NCI-H1417 (cell line): ENCODE data around the gene ALPG.
A peak's percentile ranks its signal among the peaks of the same experiment; 100 is the strongest.
"Not testable (repeated sequence)": the region's sequence is repeated elsewhere in the genome, so short reads cannot be mapped to it uniquely, and the experiment has no call there.

Experiments used
- DNase-seq, 3 experiments: peaks; one replicate each; lab custom pipeline; 2025; lab: John Stamatoyannopoulos, UW

ALPG gene

GRCh38 chr2:232419245-232420072, 12.8 kb downstream of the ALPG start:
- peak in 2 of 3 experiments; percentile 66 to 70 for DNase-seq

- peak in 1 of 3 experiments; percentile 41 for DNase-seq
Measured at GRCh38 chr2:232420073-232420454, 13.4 kb downstream of the ALPG start.

DNA sequence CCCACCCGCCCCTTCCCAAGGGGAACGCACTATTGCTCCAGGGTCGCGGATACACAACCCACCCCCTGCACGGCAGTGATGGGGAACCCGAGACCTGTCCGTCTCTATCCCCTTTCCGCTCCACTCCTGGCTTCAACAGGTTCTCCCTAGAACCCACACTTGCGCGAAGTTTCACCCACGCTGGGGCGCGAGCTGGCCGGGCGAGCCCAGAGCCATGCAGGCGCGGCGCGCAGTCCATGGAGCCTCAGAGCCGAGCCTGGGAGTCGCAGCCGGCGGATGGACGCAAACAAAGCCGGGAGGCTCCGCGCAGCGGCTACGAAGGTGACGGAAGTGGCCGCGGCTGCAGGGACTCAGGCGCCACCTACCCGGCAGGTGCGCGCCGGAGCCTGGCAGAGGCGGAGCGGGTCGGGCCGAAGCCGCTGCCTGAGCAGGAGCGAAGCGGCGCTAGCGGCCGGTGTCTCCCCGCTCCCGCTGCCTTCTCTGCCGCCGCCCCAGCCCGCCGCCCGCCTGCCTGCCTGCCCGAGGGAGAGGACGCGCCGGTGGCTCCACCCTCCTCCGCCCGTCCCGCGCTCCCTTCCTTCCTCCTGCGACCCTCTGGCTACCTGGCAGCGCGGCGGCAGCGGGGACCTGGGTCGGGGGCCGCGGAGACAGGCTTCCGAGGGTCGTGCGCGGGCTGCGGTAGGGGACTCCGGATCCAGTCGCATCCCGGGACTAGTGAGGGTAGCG, 14.0 kb downstream of the ALPG start:
- peak; percentile 39 to 84 (median 77) for DNase-seq

DNA sequence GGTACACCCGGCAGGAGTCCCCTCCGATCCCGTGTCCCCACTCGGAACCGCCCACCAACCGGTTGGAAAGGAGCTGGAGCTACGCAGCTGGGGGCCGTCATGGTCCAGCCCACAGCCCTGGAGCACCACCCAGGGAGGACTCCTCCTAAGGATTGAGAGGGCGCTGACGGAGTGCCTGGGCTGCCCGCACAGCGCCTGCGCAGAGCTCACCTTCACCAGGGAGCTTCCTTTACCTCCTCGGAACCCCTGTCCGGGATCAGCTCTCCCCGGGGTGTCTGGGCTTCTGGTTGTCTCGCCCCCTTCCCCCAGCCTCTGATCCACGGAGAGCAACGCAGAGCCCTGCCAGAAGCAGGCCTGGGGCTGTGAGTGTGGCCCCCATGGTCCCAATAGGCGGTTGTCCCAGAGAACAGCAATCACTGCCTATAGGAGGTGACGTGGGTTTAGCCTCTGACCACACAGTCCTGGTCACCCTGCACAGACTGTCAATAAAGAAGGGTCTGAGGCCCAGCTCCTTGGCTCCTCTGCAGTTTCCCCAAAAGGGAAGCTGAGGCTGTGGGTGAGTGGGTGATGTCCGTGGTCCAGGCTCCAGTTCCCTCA, 14.6 kb downstream of the ALPG start:
- DNase-seq, result no peak

DNA sequence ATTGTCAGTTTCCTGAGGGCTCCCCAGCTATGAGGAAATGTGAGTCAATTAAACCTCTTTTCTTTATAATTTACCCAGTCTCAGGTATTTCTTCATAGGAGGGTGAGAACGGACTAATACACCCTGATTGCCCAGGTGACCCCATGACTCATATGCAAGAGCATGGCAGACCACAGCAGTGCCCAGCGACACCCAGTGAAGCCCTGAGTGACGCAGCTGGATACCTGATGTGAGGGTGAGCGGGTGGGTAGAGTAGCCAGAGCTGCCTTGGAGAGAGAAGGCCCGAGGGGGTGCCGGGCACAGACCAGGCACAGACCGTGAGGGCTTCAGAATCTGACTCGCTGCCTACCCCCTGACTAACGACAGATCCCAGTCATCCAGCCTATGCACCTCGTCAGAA, 15.4 kb downstream of the ALPG start:
- DNase-seq, result no peak

- DNase-seq, result not testable (repeated sequence)
Measured at GRCh38 chr2:232422996-232423395, 16.4 kb downstream of the ALPG start.

DNA sequence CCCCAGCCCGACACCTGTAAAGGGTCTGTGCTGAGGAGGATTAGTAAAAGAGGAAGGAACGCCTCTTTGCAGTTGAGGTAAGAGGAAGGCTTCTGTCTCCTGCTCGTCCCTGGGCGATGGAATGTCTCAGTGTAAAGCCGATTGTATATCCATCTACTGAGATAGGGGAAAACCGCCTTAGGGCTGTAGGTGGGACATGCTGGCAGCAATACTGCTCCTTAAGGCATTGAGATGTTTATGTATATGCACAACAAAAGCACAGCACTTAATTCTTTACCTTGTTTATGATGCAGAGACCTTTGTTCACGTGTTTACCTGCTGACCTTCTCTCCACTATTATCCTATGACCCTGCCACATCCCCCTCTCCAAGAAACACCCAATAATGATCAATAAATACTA, 16.8 kb downstream of the ALPG start:
- DNase-seq, result not testable (repeated sequence)

- DNase-seq, result no peak
Measured at GRCh38 chr2:232431705-232432590, 25.3 kb downstream of the ALPG start.

DNA sequence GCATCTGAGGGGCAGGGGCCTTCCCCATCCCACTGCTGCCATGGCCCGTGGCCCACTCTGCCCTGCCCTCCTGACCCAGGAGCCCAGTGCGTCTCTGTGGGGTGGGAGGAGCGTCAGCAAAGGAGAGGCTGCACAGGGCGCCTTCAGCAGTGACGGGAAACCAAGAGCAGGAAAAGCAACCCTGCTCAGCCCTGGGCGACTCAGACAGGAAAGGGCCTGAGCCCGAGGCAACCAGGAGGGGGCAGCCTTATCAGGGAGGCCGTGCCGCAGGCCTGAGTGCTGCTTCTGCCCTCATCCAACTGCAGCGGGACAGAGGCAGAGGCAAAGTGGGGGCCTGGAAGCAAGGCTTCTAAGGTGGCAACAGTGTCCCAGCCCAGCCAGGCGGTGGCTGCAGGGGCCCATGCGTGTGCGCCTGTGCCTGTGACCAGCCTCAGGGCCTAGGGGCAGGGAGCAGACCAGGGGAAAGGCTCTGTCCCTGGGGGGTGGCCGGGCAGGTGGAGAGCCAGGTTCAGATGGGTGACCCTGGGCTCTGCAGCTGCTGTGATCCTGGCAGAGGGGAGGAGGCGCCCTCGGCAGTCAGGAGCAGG, 26.0 kb downstream of the ALPG start:
- no peak for DNase-seq

DNA sequence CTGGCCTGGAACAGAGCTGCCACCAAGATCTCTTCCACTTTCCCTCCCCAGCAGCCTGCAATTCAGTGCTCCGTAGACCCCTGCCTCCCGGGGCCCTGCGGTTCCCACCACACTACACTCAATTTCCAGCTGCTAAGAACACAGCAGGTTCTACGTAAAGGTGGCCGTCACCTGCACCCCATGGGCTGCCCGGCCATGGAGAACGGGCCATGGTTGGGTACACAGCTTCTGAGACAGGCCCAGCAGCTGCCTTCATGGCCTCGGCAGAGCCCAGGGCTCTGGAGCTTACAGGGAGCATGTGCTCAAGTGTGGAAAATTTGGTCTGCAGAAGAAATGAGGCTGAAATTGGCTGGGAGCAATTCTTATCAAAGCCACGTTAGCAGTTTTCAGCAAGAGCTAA, 27.0 kb downstream of the ALPG start:
- DNase-seq, result not testable (repeated sequence)

- no peak for DNase-seq
Measured at GRCh38 chr2:232434091-232434490, 27.4 kb downstream of the ALPG start.

GRCh38 chr2:232434563-232435374, 28.1 kb downstream of the ALPG start:
- DNase-seq, result no peak

DNA sequence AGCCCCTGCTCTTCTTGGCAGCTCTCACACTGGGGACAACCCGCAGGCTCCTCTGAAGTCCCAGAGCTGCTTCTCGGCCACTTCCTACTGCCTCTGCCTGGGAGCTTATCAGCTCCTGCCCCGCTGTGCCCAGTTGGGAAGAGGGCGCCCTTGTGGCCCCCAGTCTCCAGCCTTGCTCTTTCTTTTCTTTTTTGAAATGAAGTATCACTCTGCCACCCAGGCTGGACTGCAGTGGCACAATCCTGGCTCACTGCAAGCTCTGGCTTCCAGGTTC, 28.7 kb downstream of the ALPG start:
- DNase-seq, result no peak

GRCh38 chr2:232435805-232436204, 29.2 kb downstream of the ALPG start:
- no peak for DNase-seq

DNA sequence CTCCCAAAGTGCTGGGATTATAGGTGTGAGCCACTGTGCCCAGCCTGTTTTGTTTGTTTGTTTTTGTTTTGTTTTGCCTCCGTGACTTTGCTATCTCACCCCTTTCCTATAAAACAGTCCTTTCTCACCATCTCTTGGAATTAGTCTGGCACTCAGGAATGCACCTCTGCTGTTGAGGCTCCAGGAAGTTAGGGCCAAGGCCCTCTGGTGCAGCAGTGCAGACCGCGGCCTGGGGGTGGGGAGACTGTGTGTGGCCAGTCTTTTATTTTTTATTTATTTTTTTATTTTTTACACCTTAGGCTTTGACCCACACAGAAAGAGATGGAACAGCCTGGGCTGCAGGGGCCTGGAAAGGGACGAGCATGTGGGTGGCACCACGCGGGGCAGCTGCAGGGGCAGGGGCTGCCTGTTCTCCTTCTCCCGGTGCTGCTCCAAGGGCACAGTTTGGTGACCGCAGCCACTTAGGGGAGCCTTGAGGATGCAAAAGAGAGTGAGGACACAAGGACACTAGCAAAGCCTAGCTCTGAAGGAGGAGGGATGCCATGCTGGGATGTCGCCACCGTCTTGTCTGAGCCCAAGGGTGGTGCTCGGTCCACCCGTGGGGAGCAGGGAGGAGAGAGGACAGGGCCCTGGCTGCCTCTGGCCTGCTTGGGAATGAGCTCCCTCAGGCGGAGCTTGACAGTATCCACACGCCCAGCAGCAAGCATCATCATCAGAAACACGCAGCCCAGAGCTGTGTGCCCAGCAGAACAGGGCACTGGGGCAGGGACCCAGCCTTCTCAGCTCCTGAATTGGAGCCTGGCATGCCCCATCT, 29.9 kb downstream of the ALPG start:
- DNase-seq, result no peak

GRCh38 chr2:232437195-232437571, 30.5 kb downstream of the ALPG start:
- no peak for DNase-seq

GRCh38 chr2:232438091-232438490, 31.4 kb downstream of the ALPG start:
- DNase-seq, result no peak

DNA sequence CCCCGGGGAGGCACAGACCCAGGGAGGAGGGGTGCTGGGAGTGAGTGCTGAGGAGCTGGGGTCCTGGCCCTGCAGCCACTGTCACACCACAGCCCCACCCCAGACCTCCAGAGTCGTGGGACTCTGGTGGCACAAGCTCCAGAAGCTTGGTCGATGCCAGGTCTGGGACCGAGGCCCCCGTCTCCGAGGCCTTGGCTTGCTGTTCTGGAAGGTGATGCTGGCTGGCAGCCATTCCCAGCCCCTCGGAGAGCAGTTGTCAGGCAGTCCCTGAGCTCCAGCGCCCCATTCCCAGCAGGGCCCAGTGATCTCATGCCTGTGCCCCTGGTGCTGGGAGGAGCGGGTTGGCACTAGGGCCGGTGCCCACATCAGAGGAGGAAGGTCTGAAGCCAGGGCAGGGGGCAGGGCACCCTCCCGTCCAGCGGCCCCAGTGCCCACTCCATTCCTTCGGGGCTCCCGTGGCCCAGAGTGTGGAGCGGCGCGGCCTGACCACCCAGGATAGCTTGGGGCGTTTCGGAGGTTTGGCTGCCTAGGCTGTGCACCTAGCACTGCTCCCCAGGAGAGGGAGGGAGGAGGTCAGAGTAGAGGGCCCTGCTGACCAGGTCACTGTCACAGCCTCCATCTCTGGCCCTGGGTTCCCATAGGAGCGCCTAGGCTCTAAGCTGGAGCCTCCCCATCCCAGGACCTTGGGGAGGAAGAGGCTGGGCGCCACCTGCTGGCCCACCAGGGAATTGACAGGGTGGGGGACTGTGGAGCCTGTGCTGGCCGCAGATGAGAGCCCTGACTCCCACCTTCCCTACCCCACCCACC, 32.5 kb downstream of the ALPG start:
- DNase-seq, result peak in 1 of 3 experiments; percentile 12

DNA sequence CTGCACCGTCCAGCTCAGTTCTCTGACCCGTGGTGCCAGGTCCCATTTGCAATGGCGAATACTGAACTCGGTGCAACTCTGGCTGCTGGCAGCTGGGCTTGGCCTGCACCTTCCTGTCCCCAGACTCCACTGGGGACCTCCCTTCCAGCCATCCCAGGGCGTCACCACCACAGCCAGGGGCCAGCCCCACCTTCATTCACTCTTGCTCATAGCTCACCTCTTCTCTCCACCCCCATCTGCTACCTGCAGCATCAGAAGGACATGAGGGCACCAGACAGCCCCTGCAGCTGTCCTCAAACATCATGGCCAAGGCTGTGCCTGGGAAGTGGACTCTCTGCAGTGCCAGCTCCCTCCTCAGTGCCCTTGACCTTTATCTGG, 33.1 kb downstream of the ALPG start:
- DNase-seq, result no peak
